Fibroblast of lung (primary cell): ENCODE data around the gene TIGD1.
A peak's percentile ranks its signal among the peaks of the same experiment; 100 is the strongest.

Source experiments
- CTCF ChIP-seq, 2 donors: IDR thresholded peaks in 1 of 2; conservative IDR thresholded peaks in 1 of 2; 1 replicate in 1 of 2; 2 replicates in 1 of 2; pipeline ENCODE4 v1.5.1; 2011 to 2012; ENCODE audit warnings: low read length in 2 of 2, control low read depth in 1 of 2, inconsistent platforms in 1 of 2, low read depth in 1 of 2, mild to moderate bottlenecking in 1 of 2
- EZH2 ChIP-seq: IDR thresholded peaks from 2 replicates; pipeline ENCODE4 v1.5.1; 2012; ENCODE audit warnings: low read length, control low read depth, mild to moderate bottlenecking; ENCODE audit errors: missing control alignments

GRCh38 chr2:232523682-232524597 lies 26.4 kb downstream of the TIGD1 start:
- TF ChIP-seq CTCF (conservative IDR thresholded peaks at IDR 0.05 in 1 of 2, IDR thresholded peaks at IDR 0.05 in 1 of 2; ENCODE audit: low read depth in 1 of 2, low read length in 2 of 2) (no peak), EZH2 (peak; percentile 8)
